Transverse colon (tissue), 3 donors: ENCODE results near the gene CISD3.

ENCODE experiments used
- EP300 ChIP-seq: sonication (generic); formaldehyde crosslinking; IDR thresholded peaks from one replicate; pipeline ENCODE4 v1.6.1; 2017; ENCODE audit warnings: antibody characterized with exemption, low read depth
- TF ChIP-seq, protein P1 (sequence below), 5 experiments: fragments of 200-600 bp in 3 of 5; fragments of 450-650 bp in 2 of 5; sonication (generic) in 3 of 5; IDR thresholded peaks; 1 replicate in 2 of 5; 2 replicates in 3 of 5; pipeline ENCODE4 v1.5.1; 2016 to 2017; ENCODE audit warnings: antibody characterized with exemption in 5 of 5, inconsistent platforms in 3 of 5, mild to moderate bottlenecking in 2 of 5, moderate library complexity in 1 of 5

DNA sequence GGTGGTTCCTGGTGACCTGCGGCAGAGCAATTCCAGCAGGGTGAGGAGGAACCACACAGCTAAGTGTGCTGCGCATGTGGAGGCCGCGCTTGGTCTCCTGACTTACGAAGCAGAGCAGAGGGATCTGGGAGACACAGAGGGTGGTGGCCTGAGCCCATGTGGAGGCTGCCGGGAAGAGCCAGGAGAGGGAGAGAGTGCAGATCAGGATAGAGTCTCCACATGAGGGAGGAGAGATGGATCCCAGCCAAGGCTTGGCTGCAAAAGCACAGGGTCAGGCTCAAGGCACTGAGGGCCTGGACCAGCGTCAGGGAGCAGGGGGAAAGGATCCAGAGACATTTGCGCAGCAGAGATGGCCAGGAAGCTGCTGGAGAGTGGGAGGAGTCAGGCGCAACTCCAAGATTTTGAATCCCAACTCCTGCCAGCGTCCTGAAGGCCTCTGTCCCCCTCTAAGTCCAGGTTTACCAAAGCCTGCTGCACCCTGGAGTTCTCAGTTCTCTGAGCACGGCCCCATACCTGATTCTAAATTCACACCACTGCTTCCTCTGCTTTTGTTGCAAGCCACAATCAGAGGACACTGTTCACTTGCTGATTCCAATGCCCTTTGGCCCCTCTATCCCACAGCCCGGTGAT is 36.3 kb upstream of the CISD3 start:
- TF ChIP-seq, protein P1, sequence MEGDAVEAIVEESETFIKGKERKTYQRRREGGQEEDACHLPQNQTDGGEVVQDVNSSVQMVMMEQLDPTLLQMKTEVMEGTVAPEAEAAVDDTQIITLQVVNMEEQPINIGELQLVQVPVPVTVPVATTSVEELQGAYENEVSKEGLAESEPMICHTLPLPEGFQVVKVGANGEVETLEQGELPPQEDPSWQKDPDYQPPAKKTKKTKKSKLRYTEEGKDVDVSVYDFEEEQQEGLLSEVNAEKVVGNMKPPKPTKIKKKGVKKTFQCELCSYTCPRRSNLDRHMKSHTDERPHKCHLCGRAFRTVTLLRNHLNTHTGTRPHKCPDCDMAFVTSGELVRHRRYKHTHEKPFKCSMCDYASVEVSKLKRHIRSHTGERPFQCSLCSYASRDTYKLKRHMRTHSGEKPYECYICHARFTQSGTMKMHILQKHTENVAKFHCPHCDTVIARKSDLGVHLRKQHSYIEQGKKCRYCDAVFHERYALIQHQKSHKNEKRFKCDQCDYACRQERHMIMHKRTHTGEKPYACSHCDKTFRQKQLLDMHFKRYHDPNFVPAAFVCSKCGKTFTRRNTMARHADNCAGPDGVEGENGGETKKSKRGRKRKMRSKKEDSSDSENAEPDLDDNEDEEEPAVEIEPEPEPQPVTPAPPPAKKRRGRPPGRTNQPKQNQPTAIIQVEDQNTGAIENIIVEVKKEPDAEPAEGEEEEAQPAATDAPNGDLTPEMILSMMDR (IDR thresholded peaks at IDR 0.05), result no peak
- TF ChIP-seq EP300, result peak; percentile 4
